WTC11 (cell line): ENCODE results near the gene ITGA2. TPM values are rescaled to one million over a fixed set of nuclear protein-coding genes. Genes with fewer than 3 reads are reported as not detected.

Experiments used
- ATAC-seq: fragments of 200-7000 bp; cut with Tn5 transposase; 2 replicates; pipeline ENCODE4 v1.10.0; 2021; ENCODE audit warnings: mild to moderate bottlenecking, moderate library complexity
- CTCF ChIA-PET: fragments of 300-600 bp; sonication (Branson Sonifier 250); formaldehyde crosslinking; loops from one replicate; lab custom pipeline; 2021; ENCODE audit warnings: antibody characterized with exemption; lab: Charles Lee
- POLR2A ChIA-PET: fragments of 350-600 bp; sonication (Branson Sonifier 250); formaldehyde crosslinking; loops from one replicate; lab custom pipeline; 2021; ENCODE audit warnings: antibody characterized with exemption; lab: Charles Lee
- DNase-seq: peaks from one replicate; pipeline ENCODE4 v3.0.0; 2021; ENCODE audit warnings: low spot score
- H3K27ac Mint-ChIP-seq: 2 replicates; pipeline ENCODE4 v1.8.0; 2021; ENCODE audit warnings: mixed read lengths
- H3K27me3 Mint-ChIP-seq: 2 replicates; pipeline ENCODE4 v1.8.0; 2021; ENCODE audit warnings: low read depth, mild to moderate bottlenecking, moderate library complexity, mixed read lengths
- H3K36me3 Mint-ChIP-seq: 2 replicates; pipeline ENCODE4 v1.8.0; 2021; ENCODE audit warnings: mixed read lengths
- H3K4me1 Mint-ChIP-seq: 2 replicates; pipeline ENCODE4 v1.8.0; 2022; ENCODE audit warnings: mixed read lengths
- H3K4me3 Mint-ChIP-seq: 2 replicates; pipeline ENCODE4 v1.8.0; 2021; ENCODE audit warnings: mild to moderate bottlenecking, moderate library complexity, mixed read lengths
- H3K9me3 Mint-ChIP-seq: 2 replicates; pipeline ENCODE4 v1.8.0; 2021; ENCODE audit warnings: mixed read lengths
- ATF3 ChIP-seq: sonication (generic); formaldehyde crosslinking; conservative IDR thresholded peaks from 2 replicates; pipeline ENCODE4 v1.8.1; 2022; ENCODE audit warnings: mild to moderate bottlenecking, missing genetic modification reagents
- EMX1 ChIP-seq: fragments of 250-450 bp; sonication (Bioruptor Pico); IDR thresholded peaks from 2 replicates; pipeline ENCODE4 v1.8.0; 2021; ENCODE audit warnings: mild to moderate bottlenecking
- ESRRA ChIP-seq: sonication (generic); formaldehyde crosslinking; IDR thresholded peaks from 2 replicates; pipeline ENCODE4 v1.8.1; 2022; ENCODE audit warnings: mild to moderate bottlenecking, missing genetic modification reagents, borderline replicate concordance
- HMGA2 ChIP-seq: fragments of 250-450 bp; sonication (Bioruptor Pico); IDR thresholded peaks from 2 replicates; pipeline ENCODE4 v1.4.0; 2021; ENCODE audit warnings: mild to moderate bottlenecking, moderate library complexity
- KAT7 ChIP-seq: sonication (generic); formaldehyde crosslinking; IDR thresholded peaks from 2 replicates; pipeline ENCODE4 v1.8.1; 2023; ENCODE audit warnings: missing genetic modification reagents, mild to moderate bottlenecking, borderline replicate concordance
- NFATC4 ChIP-seq: fragments of 250-450 bp; sonication (Bioruptor Pico); IDR thresholded peaks from 2 replicates; pipeline ENCODE4 v1.9.0; 2021; ENCODE audit warnings: mild to moderate bottlenecking
- NR2C2 ChIP-seq: sonication (generic); formaldehyde crosslinking; IDR thresholded peaks from 2 replicates; pipeline ENCODE4 v1.8.0; 2022; ENCODE audit warnings: mild to moderate bottlenecking, missing genetic modification reagents
- NR3C1 ChIP-seq: sonication (generic); formaldehyde crosslinking; conservative IDR thresholded peaks from 2 replicates; pipeline ENCODE4 v1.8.1; 2023; ENCODE audit warnings: low read depth, mild to moderate bottlenecking, missing genetic modification reagents
- OVOL2 ChIP-seq: fragments of 250-450 bp; sonication (Bioruptor Pico); IDR thresholded peaks from 2 replicates; pipeline ENCODE4 v1.9.0; 2021; ENCODE audit warnings: mild to moderate bottlenecking, borderline replicate concordance
- ZNF121 ChIP-seq: sonication (generic); formaldehyde crosslinking; IDR thresholded peaks from 2 replicates; pipeline ENCODE4 v1.8.0; 2023; ENCODE audit warnings: missing genetic modification reagents
- ZNF138 ChIP-seq: sonication (generic); formaldehyde crosslinking; conservative IDR thresholded peaks from 2 replicates; pipeline ENCODE4 v1.8.1; 2022; ENCODE audit warnings: mild to moderate bottlenecking, moderate library complexity, missing genetic modification reagents
- ZNF396 ChIP-seq: fragments of 250-450 bp; sonication (Bioruptor Pico); IDR thresholded peaks from 2 replicates; pipeline ENCODE4 v1.8.0; 2021; ENCODE audit warnings: mild to moderate bottlenecking, moderate library complexity, borderline replicate concordance
- ZNF532 ChIP-seq: fragments of 250-450 bp; sonication (Bioruptor Pico); IDR thresholded peaks from 2 replicates; pipeline ENCODE4 v1.9.0; 2021; ENCODE audit warnings: mild to moderate bottlenecking, borderline replicate concordance
- total RNA-seq: library from RNA; stranded (reverse); gene quantifications from 3 replicates; pipeline ENCODE4 v1.2.3, GENCODE V29; 2021
- TF ChIP-seq, protein P1 (sequence below): fragments of 200-600 bp; IDR thresholded peaks from 2 replicates; pipeline ENCODE4 v1.8.0; 2022; ENCODE audit warnings: antibody characterized with exemption
- TF ChIP-seq, protein P2 (sequence below): fragments of 250-450 bp; sonication (Bioruptor Pico); conservative IDR thresholded peaks from 2 replicates; pipeline ENCODE4 v1.9.0; 2021; ENCODE audit warnings: mild to moderate bottlenecking

ITGA2 gene
- total RNA-seq, 1 experiment from 2014 or later, result 5.5 TPM

- POLR2A ChIA-PET, result no interaction called here
- CTCF ChIA-PET, result interaction anchor here (0.6 to 3.6 kb wide), 24 partner anchors 9 to 215 kb away, joined by 3 to 42 read pairs (median 5); partner anchors contain the start of gene MOCS2
- Mint-ChIP-seq H3K9me3 (no peaks in the 10 kb centered on the region), H3K4me1 (no peaks in the 10 kb centered on the region), H3K27me3 (no peaks in the 10 kb centered on the region), H3K4me3 (no peak overlapping the region), H3K36me3 (no peaks in the 10 kb centered on the region), H3K27ac (no peak overlapping the region)
- TF ChIP-seq, protein P1, sequence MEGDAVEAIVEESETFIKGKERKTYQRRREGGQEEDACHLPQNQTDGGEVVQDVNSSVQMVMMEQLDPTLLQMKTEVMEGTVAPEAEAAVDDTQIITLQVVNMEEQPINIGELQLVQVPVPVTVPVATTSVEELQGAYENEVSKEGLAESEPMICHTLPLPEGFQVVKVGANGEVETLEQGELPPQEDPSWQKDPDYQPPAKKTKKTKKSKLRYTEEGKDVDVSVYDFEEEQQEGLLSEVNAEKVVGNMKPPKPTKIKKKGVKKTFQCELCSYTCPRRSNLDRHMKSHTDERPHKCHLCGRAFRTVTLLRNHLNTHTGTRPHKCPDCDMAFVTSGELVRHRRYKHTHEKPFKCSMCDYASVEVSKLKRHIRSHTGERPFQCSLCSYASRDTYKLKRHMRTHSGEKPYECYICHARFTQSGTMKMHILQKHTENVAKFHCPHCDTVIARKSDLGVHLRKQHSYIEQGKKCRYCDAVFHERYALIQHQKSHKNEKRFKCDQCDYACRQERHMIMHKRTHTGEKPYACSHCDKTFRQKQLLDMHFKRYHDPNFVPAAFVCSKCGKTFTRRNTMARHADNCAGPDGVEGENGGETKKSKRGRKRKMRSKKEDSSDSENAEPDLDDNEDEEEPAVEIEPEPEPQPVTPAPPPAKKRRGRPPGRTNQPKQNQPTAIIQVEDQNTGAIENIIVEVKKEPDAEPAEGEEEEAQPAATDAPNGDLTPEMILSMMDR, result peak; percentile 51; the same call in 1 of the 2 replicates
- TF ChIP-seq KAT7 (CRISPR knock-in tag), result no peak
- DNase-seq (peak; percentile 60), ATAC-seq (peak; percentile 97)
Measured at GRCh38 chr5:52948418-52949076, 40.6 kb upstream of the ITGA2 start.

GRCh38 chr5:52950686-52951085, 38.5 kb upstream of the ITGA2 start:
- no peaks in the 10 kb centered on the region for H3K36me3 Mint-ChIP-seq
- ChIA-PET CTCF (interaction anchor here (3.0 to 3.6 kb wide), 3 partner anchors 85 to 164 kb away, joined by 33 to 42 read pairs (median 36); no protein-coding TSS in a partner anchor), POLR2A (no interaction called here)
- no peak for TF ChIP-seq EMX1 (CRISPR knock-in tag)
- TF ChIP-seq ATF3 (CRISPR knock-in tag), result no peak
- TF ChIP-seq ZNF532 (CRISPR knock-in tag), result no peak
- TF ChIP-seq ZNF121 (CRISPR knock-in tag), result no peak
- no peak for TF ChIP-seq NR3C1
- no peak for TF ChIP-seq HMGA2 (CRISPR knock-in tag)
- TF ChIP-seq ZNF138, result no peak
- TF ChIP-seq NFATC4 (CRISPR knock-in tag), result no peak
- TF ChIP-seq NR2C2 (CRISPR knock-in tag), result no peak
- no peak for TF ChIP-seq ZNF396 (CRISPR knock-in tag)
- TF ChIP-seq, protein P2, sequence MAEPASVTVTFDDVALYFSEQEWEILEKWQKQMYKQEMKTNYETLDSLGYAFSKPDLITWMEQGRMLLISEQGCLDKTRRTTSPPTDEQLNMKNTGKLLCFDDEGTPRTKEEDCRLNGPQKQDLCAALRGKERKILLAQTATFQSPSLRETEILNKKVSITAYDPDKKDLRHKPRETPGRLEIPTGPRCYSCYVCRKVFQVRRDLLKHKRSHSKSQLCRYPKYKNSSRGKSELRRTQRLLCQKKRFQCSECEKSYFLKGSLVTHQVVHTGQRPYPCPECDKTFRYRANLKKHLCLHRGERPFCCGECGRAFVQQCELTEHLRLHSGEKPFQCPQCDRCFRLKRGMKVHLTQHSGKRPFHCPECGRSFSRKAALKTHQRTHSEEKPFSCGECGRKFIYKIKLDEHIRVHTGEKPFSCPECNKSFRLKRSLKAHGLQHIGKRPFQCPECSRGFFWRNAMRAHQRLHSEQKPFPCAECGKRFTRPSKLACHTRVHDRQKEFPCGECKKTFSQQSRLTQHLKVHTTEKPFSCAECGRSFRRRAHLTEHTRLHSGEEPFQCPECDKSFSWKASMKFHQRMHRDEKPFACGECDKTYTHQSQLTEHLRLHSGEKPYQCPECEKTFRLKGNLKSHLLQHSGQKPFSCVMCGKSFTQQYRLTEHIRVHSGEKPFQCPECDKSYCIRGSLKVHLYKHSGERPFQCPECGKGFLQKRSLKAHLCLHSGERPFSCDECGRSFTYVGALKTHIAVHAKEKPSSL, result no peak
- TF ChIP-seq ESRRA, result no peak
- TF ChIP-seq OVOL2, result no peak
- no peak overlapping the region for H3K4me3 Mint-ChIP-seq
- H3K4me1 Mint-ChIP-seq, result no peaks in the 10 kb centered on the region
- ATAC-seq (no peak), DNase-seq (no peak)
- no peaks in the 10 kb centered on the region for H3K9me3 Mint-ChIP-seq
- no peak overlapping the region for H3K27ac Mint-ChIP-seq
- H3K27me3 Mint-ChIP-seq, result no peaks in the 10 kb centered on the region
